ENCODE data around the gene HYAL4.

The HYAL4 gene

GRCh38 chr7:123917878-123918277 lies 72.9 kb downstream of the HYAL4 start:
- DNase-seq: no peak

- no peak for DNase-seq
Observed at GRCh38 chr7:123918309-123918708, 73.3 kb downstream of the HYAL4 start.

GRCh38 chr7:123923599-123923998 lies 78.6 kb downstream of the HYAL4 start:
- DNase-seq: no peak

- no peak for DNase-seq
Observed at GRCh38 chr7:123924941-123925340, 80.0 kb downstream of the HYAL4 start, which contains the start of gene SPAM1. Gene SPAM1 (plus strand): TSS chr7:123925241. CDS start chr7:123953571, 28,330 bp downstream.

Measured in RPMI8226 (cell line).